ENCODE data around the gene WNT1. TPM values are rescaled to one million over a fixed set of nuclear protein-coding genes. Genes with fewer than 3 reads are reported as not detected.

The WNT1 gene
- total and polyA plus RNA-seq, 9 of the 15 experiments (the other 6 are each of a cell fraction or from before 2014, with no cell fraction given), result not detected

- H3K36me3 ChIP-seq (ENCODE audit: control insufficient read depth, insufficient read depth, low read length), result no peaks in the 10 kb centered on the region
- H4K20me1 ChIP-seq (replicated peaks; ENCODE audit: control insufficient read depth, insufficient read depth, low read length), result peaks cover 5% of the 10 kb centered on the region; the same call in 1 of the 2 replicates
- H3K9me1 ChIP-seq (ENCODE audit: control insufficient read depth, insufficient read depth, low read length), result no peaks in the 10 kb centered on the region
- no peaks in the 10 kb centered on the region for H3K9me3 ChIP-seq (replicated peaks; ENCODE audit: control insufficient read depth, insufficient read depth, low read depth, low read length)
- peaks cover 10 to 26% of the 10 kb centered on the region in 2 experiments; a peak in 4 of 5 replicates for H3K27me3 ChIP-seq (ENCODE audit: control insufficient read depth in 2 of 2, insufficient read depth in 2 of 2, low read length in 2 of 2)
- H3K4me2 ChIP-seq (ENCODE audit: insufficient read depth, low read length), result no peak overlapping the region
- no peak for FAIRE-seq
- H3K27ac ChIP-seq (ENCODE audit: extremely low read depth, low read depth, low read length), result no peak overlapping the region
- ATAC-seq, result no peak
- no peak overlapping the region for H3K4me3 ChIP-seq
- BruUV-seq (replicated peaks), result no TSS peak
- in situ Hi-C loops (cut with MboI), result no loop called here
- H3K79me2 ChIP-seq (ENCODE audit: control insufficient read depth, insufficient read depth, low read length), result no peaks in the 10 kb centered on the region
- ChIA-PET POLR2A (no interaction called here), CTCF (ENCODE audit: low intra/inter-chr PET ratio) (interaction anchor here (0.6 kb wide), 1 partner anchor 86 kb away, joined by 3 read pairs; no protein-coding TSS in a partner anchor)
- no peak overlapping the region for H2AFZ ChIP-seq (ENCODE audit: low read depth, low read length)
- peaks cover 4 to 15% of the 10 kb centered on the region in 2 experiments; a peak in 3 of 5 replicates for H3K4me1 ChIP-seq (replicated peaks in 1 of 2; ENCODE audit: control insufficient read depth in 2 of 2, insufficient read depth in 2 of 2, low read length in 2 of 2)
- no peak overlapping the region for H3K9ac ChIP-seq (ENCODE audit: insufficient read depth in 1 of 2, low read depth in 2 of 2, low read length in 2 of 2)
- DNase-seq (ENCODE audit: extremely low read depth in 1 of 4, low spot score in 3 of 4), result no peak
- intact Hi-C loops (cut with micrococcal nuclease), result loop anchor here (10.0 kb wide), 1 partner anchor 244 kb away; no protein-coding TSS in a partner anchor
- TF ChIP-seq ATF4 (CRISPR knock-in tag; IDR thresholded peaks at IDR 0.05) (no peak), ZNF77 (CRISPR knock-in tag; IDR thresholded peaks at IDR 0.05) (no peak), GATAD2B (IDR thresholded peaks at IDR 0.05; ENCODE audit: borderline replicate concordance) (no peak), HNRNPK (IDR thresholded peaks at IDR 0.05; ENCODE audit: low read depth, low read length, poor library complexity, severe bottlenecking) (no peak), ZMIZ1 (IDR thresholded peaks at IDR 0.05; ENCODE audit: low read depth in 2 of 2, low read length in 2 of 2) (no peak), ZNF354B (CRISPR knock-in tag; IDR thresholded peaks at IDR 0.05) (no peak), FOXK1 (CRISPR knock-in tag; IDR thresholded peaks at IDR 0.05; ENCODE audit: borderline replicate concordance) (no peak), GTF2E2 (tag; IDR thresholded peaks at IDR 0.05) (no peak)
Observed at GRCh38 chr12:48990552-48990951, 12.4 kb downstream of the WNT1 start.

Data from K562 (cell line).